HepG2 (cell line): ENCODE results near the gene MAML1. TPM values are rescaled to one million over a fixed set of nuclear protein-coding genes. Genes with fewer than 3 reads are reported as not detected.
A peak's percentile ranks its signal among the peaks of the same experiment; 100 is the strongest.

Source experiments
- BCL6 ChIP-seq: IDR thresholded peaks from 2 replicates; pipeline ENCODE4 v1.6.1; 2016; ENCODE audit warnings: missing genetic modification reagents, missing compliant biosample characterization
- CHCHD3 ChIP-seq: sonication (generic); formaldehyde crosslinking; IDR thresholded peaks from 2 replicates; pipeline ENCODE4 v1.8.0; 2022; ENCODE audit warnings: mild to moderate bottlenecking, missing genetic modification reagents, moderate library complexity
- EED ChIP-seq: sonication (generic); formaldehyde crosslinking; IDR thresholded peaks from 2 replicates; pipeline ENCODE4 v1.5.0; 2020; ENCODE audit warnings: mild to moderate bottlenecking, missing genetic modification reagents
- EZH2 ChIP-seq: conservative IDR thresholded peaks from 2 replicates; pipeline ENCODE4 v1.6.1; 2012; ENCODE audit warnings: mild to moderate bottlenecking, low read depth, low read length, moderate library complexity
- GFI1 ChIP-seq: sonication (generic); formaldehyde crosslinking; IDR thresholded peaks from 2 replicates; pipeline ENCODE4 v1.5.0; 2020; ENCODE audit warnings: missing genetic modification reagents, mild to moderate bottlenecking, borderline replicate concordance
- KDM2A ChIP-seq: sonication (generic); formaldehyde crosslinking; IDR thresholded peaks from 2 replicates; pipeline ENCODE4 v1.4.0; 2020; ENCODE audit warnings: low read depth, missing genetic modification reagents, borderline replicate concordance
- KMT2A ChIP-seq: sonication (generic); formaldehyde crosslinking; IDR thresholded peaks from 2 replicates; pipeline ENCODE4 v1.4.0; 2020; ENCODE audit warnings: missing genetic modification reagents
- NCOA5 ChIP-seq: sonication (generic); formaldehyde crosslinking; IDR thresholded peaks from 2 replicates; pipeline ENCODE4 v1.4.0; 2020; ENCODE audit warnings: missing genetic modification reagents
- NFE2L1 ChIP-seq: sonication (generic); formaldehyde crosslinking; IDR thresholded peaks from 2 replicates; pipeline ENCODE4 v1.4.0; 2020; ENCODE audit warnings: missing genetic modification reagents, mild to moderate bottlenecking, borderline replicate concordance
- POLR2G ChIP-seq: fragments of 200-400 bp; formaldehyde crosslinking; IDR thresholded peaks from 2 replicates; pipeline ENCODE4 v1.6.1; 2018; ENCODE audit warnings: mild to moderate bottlenecking, low read depth, low read length, moderate library complexity
- PRMT3 ChIP-seq: sonication (generic); formaldehyde crosslinking; IDR thresholded peaks from 2 replicates; pipeline ENCODE4 v1.8.1; 2022; ENCODE audit warnings: low read depth, mild to moderate bottlenecking, moderate library complexity, missing genetic modification reagents, borderline replicate concordance
- REXO4 ChIP-seq: sonication (generic); formaldehyde crosslinking; IDR thresholded peaks from 2 replicates; pipeline ENCODE4 v1.8.0; 2022; ENCODE audit warnings: missing genetic modification reagents, mild to moderate bottlenecking, borderline replicate concordance
- RFX3 ChIP-seq: IDR thresholded peaks from 2 replicates; pipeline ENCODE4 v1.6.1; 2016; ENCODE audit warnings: missing biosample characterization, missing genetic modification reagents
- RNF2 ChIP-seq: fragments of 450-650 bp; conservative IDR thresholded peaks from 2 replicates; pipeline ENCODE4 v1.6.1; 2016; ENCODE audit warnings: low read depth
- SIN3B ChIP-seq: fragments of 150-350 bp; IDR thresholded peaks from 2 replicates; pipeline ENCODE4 v1.6.1; 2014; ENCODE audit warnings: low read length
- SYNCRIP ChIP-seq: fragments of 200-400 bp; formaldehyde crosslinking; IDR thresholded peaks from 2 replicates; pipeline ENCODE4 v1.6.1; 2018; ENCODE audit warnings: mild to moderate bottlenecking, low read depth, low read length; ENCODE audit not compliant: insufficient read depth
- ZKSCAN1 ChIP-seq: fragments of 150-350 bp; IDR thresholded peaks from 2 replicates; pipeline ENCODE4 v1.6.1; 2014; ENCODE audit warnings: low read length
- ZNF253 ChIP-seq: sonication (generic); formaldehyde crosslinking; IDR thresholded peaks from 2 replicates; pipeline ENCODE4 v1.8.0; 2022; ENCODE audit warnings: mild to moderate bottlenecking, missing genetic modification reagents, borderline replicate concordance
- polyA plus RNA-seq, 8 experiments: library from polyadenylated mRNA; depleted of rRNA in 3 of 8; stranded (reverse) in 7 of 8; unstranded in 1 of 8; fragments of >200 nt; fragmentation: Illumina TruSeq in 4 of 8; extraction: Trizol in 4 of 8; gene quantifications; 2 replicates each; pipeline versions ENCODE4 v1.2.1 to v1.2.3, GENCODE V29; 2011 to 2016; ENCODE audit warnings: low read depth in 4 of 8, missing spikeins in 1 of 8, mixed read lengths in 1 of 8; ENCODE audit not compliant: insufficient read depth in 1 of 8
- total RNA-seq, 5 experiments: library from RNA; depleted of rRNA; stranded (reverse); fragments of >200 nt; fragmentation: Illumina TruSeq; extraction: Trizol; gene quantifications; 2 replicates each; pipeline ENCODE4 v1.2.3, GENCODE V29; 2016; ENCODE audit warnings: low read depth in 1 of 5
- TF ChIP-seq, protein P1 (sequence below): sonication (generic); formaldehyde crosslinking; IDR thresholded peaks from 2 replicates; pipeline ENCODE4 v1.8.1; 2022; ENCODE audit warnings: mild to moderate bottlenecking, missing genetic modification reagents
- TF ChIP-seq, protein P2 (sequence below): sonication (generic); formaldehyde crosslinking; IDR thresholded peaks from 2 replicates; pipeline ENCODE4 v1.8.1; 2023; ENCODE audit warnings: mild to moderate bottlenecking, missing genetic modification reagents, borderline replicate concordance
- TF ChIP-seq, protein P3 (sequence below), 2 experiments: sonication (generic) in 1 of 2; formaldehyde crosslinking in 1 of 2; IDR thresholded peaks; 2 replicates each; pipeline versions ENCODE4 v1.4.0 to v1.6.1; 2016 to 2020; ENCODE audit warnings: borderline replicate concordance in 1 of 2, low read depth in 1 of 2, mild to moderate bottlenecking in 1 of 2, missing genetic modification reagents in 1 of 2
- TF ChIP-seq, protein P4 (sequence below): sonication (generic); formaldehyde crosslinking; IDR thresholded peaks from 2 replicates; pipeline ENCODE4 v1.4.0; 2020; ENCODE audit warnings: missing genetic modification reagents
- TF ChIP-seq, protein P5 (sequence below): sonication (generic); formaldehyde crosslinking; IDR thresholded peaks from 2 replicates; pipeline ENCODE4 v1.4.0; 2020; ENCODE audit warnings: mild to moderate bottlenecking, missing genetic modification reagents

MAML1 gene
- total and polyA plus RNA-seq, 2 of the 13 experiments (the other 11 are each of a cell fraction or from before 2014, with no cell fraction given): 10.0 to 10.8 TPM

DNA sequence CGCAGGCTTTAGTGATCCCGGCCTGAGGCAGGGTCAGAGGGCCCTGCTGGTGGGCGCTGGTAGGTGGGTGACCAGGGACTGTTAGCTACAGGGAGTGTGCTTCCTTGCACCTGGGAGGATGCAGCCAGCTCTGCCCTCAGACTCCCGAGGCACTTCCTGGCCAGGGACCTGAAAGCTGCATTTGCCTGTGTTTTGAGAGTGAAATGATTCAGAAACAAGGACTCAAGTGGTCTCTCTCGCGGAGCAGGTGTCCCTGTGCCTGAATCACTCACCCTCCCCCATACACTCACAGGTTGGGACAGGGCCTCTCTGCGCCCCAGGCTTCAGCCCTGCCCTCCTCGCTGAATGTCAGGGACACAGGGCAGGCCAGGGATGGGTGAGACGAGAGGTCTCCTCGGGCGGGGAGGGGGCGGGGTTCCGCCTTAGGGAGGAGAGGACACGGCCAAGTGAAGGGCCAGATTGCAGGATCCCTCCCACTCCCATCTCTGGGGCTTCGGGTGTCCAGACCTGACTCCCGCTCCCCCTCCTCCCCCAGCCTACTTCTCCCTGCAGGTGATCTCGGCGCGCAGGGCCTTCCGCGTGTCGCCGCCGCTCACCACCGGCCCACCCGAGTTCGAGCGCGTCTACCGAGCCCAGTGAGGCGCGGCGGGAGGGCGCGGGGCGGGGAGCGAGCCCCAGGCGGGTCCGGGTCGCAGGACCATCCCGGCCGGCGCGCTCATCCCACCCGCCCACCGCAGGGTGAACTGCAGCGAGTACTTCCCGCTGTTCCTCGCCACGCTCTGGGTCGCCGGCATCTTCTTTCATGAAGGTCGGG lies 62.6 kb downstream of the MAML1 start (continued):
- TF ChIP-seq GFI1 (CRISPR knock-in tag) (peak; percentile 72), NCOA5 (CRISPR knock-in tag) (no peak), EED (peak; percentile 39; the same call in 1 of the 2 replicates), BCL6 (CRISPR knock-in tag) (no peak), RFX3 (no peak), SIN3B (no peak), NFE2L1 (CRISPR knock-in tag) (no peak), KMT2A (CRISPR knock-in tag) (no peak), PRMT3 (CRISPR knock-in tag) (0 out of 2 replicates have a peak, but pooled peaks have one; percentile 26), EZH2 (no peak), ZNF253 (CRISPR knock-in tag) (0 out of 2 replicates have a peak, but pooled peaks have one; percentile 37), REXO4 (CRISPR knock-in tag) (no peak), SYNCRIP (no peak), ZKSCAN1 (no peak), KDM2A (CRISPR knock-in tag) (peak; percentile 44), POLR2G (peak; percentile 3; the same call in 1 of the 2 replicates), CHCHD3 (CRISPR knock-in tag) (no peak), RNF2 (no peak)
- TF ChIP-seq, protein P1, sequence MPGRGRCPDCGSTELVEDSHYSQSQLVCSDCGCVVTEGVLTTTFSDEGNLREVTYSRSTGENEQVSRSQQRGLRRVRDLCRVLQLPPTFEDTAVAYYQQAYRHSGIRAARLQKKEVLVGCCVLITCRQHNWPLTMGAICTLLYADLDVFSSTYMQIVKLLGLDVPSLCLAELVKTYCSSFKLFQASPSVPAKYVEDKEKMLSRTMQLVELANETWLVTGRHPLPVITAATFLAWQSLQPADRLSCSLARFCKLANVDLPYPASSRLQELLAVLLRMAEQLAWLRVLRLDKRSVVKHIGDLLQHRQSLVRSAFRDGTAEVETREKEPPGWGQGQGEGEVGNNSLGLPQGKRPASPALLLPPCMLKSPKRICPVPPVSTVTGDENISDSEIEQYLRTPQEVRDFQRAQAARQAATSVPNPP: no peak
- TF ChIP-seq, protein P2, sequence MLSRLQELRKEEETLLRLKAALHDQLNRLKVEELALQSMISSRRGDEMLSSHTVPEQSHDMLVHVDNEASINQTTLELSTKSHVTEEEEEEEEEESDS (CRISPR knock-in tag): no peak
- TF ChIP-seq, protein P3, sequence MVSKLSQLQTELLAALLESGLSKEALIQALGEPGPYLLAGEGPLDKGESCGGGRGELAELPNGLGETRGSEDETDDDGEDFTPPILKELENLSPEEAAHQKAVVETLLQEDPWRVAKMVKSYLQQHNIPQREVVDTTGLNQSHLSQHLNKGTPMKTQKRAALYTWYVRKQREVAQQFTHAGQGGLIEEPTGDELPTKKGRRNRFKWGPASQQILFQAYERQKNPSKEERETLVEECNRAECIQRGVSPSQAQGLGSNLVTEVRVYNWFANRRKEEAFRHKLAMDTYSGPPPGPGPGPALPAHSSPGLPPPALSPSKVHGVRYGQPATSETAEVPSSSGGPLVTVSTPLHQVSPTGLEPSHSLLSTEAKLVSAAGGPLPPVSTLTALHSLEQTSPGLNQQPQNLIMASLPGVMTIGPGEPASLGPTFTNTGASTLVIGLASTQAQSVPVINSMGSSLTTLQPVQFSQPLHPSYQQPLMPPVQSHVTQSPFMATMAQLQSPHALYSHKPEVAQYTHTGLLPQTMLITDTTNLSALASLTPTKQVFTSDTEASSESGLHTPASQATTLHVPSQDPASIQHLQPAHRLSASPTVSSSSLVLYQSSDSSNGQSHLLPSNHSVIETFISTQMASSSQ (IDR thresholded peaks at IDR 0.05; ENCODE audit: low read depth): no peak
- TF ChIP-seq, protein P3 (CRISPR knock-in tag; IDR thresholded peaks at IDR 0.05; ENCODE audit: borderline replicate concordance): 0 out of 2 replicates have a peak, but pooled peaks have one; percentile 6
- TF ChIP-seq, protein P4, sequence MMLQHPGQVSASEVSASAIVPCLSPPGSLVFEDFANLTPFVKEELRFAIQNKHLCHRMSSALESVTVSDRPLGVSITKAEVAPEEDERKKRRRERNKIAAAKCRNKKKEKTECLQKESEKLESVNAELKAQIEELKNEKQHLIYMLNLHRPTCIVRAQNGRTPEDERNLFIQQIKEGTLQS: no peak
- TF ChIP-seq, protein P5, sequence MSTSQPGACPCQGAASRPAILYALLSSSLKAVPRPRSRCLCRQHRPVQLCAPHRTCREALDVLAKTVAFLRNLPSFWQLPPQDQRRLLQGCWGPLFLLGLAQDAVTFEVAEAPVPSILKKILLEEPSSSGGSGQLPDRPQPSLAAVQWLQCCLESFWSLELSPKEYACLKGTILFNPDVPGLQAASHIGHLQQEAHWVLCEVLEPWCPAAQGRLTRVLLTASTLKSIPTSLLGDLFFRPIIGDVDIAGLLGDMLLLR: 0 out of 2 replicates have a peak, but pooled peaks have one; percentile 68
